Endothelial cell of hepatic sinusoid (primary cell): ENCODE measurements around the gene KCMF1.

Experiments used
- in situ Hi-C: cut with HindIII; loops from 2 replicates; pipeline ENCODE4 v1.10.0; 2017; ENCODE audit warnings: low sequenced_read_pairs

Gene KCMF1

GRCh38 chr2:85018049-85018447, 47.1 kb downstream of the KCMF1 start:
- in situ Hi-C loops, result no loop called here

GRCh38 chr2:85019121-85019520, 48.2 kb downstream of the KCMF1 start:
- in situ Hi-C loops, result no loop called here

DNA sequence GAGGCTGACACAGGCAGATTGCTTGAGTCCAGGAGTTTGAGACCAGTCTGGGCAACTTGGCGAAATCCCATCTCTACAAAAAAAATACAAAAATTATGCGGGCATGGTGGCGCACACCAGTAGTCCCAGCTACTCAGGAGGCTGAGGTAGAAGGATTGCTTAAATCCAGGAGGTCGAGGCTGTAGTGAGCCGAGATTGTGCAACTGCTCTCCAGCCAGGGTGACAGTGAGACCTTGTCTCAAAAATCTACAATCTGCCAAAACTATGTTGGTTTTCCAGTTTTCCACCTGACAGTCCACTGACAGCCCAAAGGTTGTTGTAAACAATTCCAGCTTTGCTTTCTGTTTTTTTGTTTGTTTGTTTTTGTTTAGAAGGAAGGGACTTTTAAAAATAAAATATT, 51.3 kb downstream of the KCMF1 start:
- in situ Hi-C loops, result no loop called here

DNA sequence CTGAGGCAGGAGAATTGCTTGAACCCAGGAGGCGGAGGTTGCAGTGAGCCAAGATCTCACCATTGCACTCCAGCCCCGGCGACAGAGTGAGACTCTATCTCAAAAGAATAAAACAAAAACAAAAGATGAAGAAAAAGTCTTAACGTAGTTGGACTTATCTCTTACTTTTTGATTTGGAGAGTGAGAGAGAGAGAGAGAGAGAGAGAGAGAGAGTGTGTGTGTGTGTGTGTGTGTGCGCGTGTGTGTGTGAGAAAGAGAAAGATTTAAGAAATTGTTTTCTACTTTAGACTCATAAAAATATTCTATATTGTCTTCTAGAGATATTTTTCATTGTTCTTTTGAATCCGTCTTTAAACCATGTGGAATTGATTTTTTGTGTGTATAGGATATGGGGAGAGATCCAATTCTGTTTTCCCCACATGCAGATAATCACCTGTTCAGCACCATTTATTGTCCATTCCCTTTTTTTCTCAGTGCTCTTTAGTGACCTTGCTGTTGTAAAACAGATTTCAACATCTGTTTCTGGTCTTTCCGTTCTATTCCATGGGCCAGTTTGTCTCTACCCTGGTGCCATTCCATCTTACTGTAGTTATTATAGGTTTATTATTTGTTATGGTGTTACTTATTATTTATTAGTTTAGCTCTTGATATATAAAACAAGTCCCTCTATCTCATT, 53.5 kb downstream of the KCMF1 start:
- in situ Hi-C loops, result loop anchor here (5.0 kb wide), 1 partner anchor 68 kb away; no protein-coding TSS in a partner anchor

GRCh38 chr2:85032621-85033020, 61.7 kb downstream of the KCMF1 start:
- in situ Hi-C loops, result no loop called here

- in situ Hi-C loops, result no loop called here
Measured at GRCh38 chr2:85033388-85033787, 62.4 kb downstream of the KCMF1 start.

DNA sequence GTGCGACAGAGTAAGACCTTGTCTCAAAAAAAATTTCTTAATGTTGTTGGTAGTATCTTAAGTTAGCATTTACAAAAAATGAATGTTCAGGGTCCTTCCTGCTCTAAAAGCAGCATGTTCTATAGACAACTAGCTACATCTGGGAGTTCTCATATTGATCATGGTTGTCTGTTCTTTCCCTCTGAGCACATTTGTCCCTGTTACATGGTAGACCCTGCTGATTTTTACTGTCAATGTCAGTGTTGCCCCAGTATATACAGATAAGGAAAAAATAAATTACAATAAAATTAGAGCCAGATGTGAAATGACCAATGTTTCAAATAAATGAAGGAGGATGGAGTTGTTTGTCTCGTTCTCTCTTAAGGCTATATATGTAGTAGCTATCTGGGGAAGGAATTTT, 63.2 kb downstream of the KCMF1 start:
- in situ Hi-C loops, result no loop called here

DNA sequence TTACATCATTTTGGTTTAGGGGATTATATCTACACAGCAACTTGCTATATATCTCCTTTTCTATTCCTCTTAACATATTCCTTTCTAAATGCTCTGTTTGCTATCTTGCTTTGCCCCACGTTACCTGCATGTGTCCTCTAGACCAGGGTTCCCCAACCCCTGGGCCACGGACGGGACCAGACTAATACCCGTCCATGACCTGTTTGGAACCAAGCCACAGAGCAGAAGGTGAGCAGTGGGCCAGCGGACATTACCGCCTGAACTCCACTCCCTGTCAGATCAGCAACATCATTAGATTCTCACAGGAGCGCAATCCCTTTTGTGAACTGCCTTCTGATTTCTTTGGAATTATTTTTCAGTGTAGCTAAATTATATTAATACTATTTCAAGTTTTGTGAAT, 66.7 kb downstream of the KCMF1 start:
- in situ Hi-C loops, result loop anchor here (5.0 kb wide), 1 partner anchor 55 kb away; no protein-coding TSS in a partner anchor

GRCh38 chr2:85042330-85042729, 71.4 kb downstream of the KCMF1 start:
- in situ Hi-C loops, result no loop called here

GRCh38 chr2:85048534-85048933, 77.6 kb downstream of the KCMF1 start:
- in situ Hi-C loops, result no loop called here

- in situ Hi-C loops, result no loop called here
Measured at GRCh38 chr2:85049236-85049635, 78.3 kb downstream of the KCMF1 start.

DNA sequence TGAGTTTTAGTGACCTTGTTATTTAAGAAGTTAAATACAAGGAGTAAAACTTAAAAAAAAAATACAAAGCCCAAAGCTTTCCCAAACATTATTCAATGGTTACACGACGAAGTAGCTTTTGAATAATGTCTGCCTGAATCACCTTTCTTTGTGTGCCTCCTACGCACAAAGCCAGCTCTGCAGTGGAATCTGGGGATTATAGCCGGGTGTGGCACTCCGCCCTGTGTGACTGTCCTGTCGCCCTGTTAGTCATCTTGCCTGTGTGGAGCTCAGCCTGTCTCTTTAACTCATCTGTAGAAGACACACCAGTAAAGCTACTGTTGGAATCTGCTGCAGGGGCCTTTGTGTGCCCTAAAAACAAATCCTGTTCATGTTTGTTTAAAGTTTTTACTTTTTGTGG, 82.8 kb downstream of the KCMF1 start:
- in situ Hi-C loops, result loop anchor here (25.0 kb wide), 1 partner anchor 233 kb away; no protein-coding TSS in a partner anchor

DNA sequence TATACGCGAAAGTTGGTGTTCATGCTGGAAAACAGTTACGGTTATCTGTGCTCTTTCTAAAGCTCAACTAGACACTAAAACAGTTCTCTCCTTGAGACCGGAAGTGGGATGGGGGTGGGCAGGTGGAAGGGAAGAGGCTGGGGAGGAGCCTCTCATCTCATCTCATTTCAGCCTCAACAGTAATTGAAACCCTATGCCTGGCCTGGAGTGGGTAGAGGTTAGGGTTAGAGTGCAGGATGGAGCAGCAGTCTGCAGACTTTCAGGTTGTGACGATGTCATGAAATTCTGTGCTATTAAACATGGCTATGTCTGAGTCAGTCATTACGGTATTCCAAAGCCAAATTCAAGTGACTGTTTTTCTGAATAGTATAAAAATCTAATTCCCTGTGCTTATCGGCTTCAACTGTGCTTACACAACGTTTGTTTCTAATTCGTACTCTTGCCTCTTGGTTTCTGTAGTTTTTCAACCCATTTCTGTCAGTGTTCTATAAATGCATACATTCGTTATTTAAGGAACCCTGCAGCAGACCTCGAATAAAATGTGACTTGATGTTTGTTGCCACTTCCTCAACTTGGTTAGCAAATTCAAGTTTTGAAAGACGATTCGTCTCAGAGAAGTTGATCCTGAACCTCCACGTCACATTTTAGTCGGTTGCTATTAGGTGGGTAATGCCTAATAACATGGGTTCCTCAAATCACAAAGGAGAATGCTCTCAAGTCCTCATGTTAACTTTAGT, 86.4 kb downstream of the KCMF1 start:
- in situ Hi-C loops, result loop anchor here (25.0 kb wide), 1 partner anchor 230 kb away; no protein-coding TSS in a partner anchor

DNA sequence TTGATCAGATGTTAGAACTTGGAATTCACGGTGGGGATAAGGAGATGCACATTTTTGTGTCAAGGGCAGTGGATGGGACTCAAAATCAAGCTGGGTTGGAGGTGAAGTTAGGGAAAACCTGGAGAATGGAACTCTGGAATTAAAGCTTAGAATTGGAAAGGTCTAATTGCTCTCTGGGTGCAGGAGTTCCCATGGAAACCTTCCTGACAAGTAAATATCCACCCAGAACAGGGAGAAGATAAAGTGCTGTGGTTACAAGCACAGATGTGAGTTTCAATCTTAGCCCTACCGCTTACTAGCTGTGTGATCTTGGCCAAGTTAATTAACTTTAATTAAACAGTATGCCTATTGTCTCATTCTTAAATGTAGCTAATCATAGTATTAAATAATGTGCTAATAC, 90.9 kb downstream of the KCMF1 start:
- in situ Hi-C loops, result loop anchor here (25.0 kb wide), 1 partner anchor 225 kb away; no protein-coding TSS in a partner anchor

DNA sequence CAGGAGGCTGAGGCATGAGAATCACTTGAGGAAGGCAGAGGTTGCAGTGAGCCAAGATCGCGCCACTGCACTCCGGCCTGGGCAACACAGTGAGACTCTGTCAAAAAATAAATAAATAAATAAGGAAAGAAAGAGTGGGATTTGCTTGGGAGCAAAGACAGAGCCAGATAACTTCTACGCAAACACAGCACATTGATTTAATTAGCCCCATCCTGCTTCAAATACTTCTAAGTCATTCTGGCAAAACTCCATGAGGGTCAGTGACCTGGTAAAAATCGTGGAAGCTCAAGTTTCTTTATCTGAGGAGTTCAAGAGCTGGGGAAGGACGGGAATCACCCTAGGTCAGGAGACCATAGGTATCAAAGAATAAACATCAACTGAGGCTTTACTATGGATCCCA, 91.6 kb downstream of the KCMF1 start:
- in situ Hi-C loops, result loop anchor here (25.0 kb wide), 1 partner anchor 225 kb away; no protein-coding TSS in a partner anchor

GRCh38 chr2:85063981-85064599, 93.1 kb downstream of the KCMF1 start:
- in situ Hi-C loops, result loop anchor here (25.0 kb wide), 1 partner anchor 223 kb away; no protein-coding TSS in a partner anchor

DNA sequence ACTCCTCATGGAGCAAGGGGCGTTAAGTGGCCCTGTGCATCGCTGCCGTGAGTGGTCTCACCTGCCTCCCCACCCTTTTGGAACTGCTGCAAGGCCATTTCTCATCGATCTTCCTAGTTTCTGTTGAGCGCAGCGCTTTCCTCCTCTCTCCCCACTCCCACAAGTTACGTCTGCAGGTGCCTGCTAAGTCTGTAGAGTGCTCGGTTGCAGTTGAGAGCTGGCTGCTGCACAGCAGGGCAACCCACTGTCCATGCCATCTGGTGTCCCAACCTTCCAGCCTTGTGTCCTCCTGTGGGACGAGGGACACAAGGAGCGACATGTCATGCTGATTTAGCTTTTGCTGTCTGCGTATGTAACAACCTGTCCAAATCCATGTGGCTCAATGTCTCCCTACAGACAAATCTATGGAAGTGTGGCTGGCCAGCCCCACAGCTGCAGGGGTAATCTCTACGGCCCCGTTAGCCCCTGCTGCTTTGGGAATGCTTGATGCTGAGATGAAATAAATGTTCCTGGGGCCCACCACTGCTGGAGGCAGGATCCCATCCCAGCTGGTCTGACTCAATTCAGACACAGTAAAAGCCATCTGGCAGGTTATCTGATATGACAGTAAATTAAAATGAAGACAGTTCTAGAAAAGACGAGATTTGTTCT, 94.1 kb downstream of the KCMF1 start:
- in situ Hi-C loops, result loop anchor here (25.0 kb wide), 1 partner anchor 222 kb away; no protein-coding TSS in a partner anchor

- in situ Hi-C loops, result loop anchor here (25.0 kb wide), 1 partner anchor 221 kb away; no protein-coding TSS in a partner anchor
Measured at GRCh38 chr2:85066006-85066740, 95.2 kb downstream of the KCMF1 start.

- in situ Hi-C loops, result loop anchor here (25.0 kb wide), 1 partner anchor 220 kb away; no protein-coding TSS in a partner anchor
Measured at GRCh38 chr2:85066874-85067351, 96.0 kb downstream of the KCMF1 start.

GRCh38 chr2:85071096-85071495, 100.1 kb downstream of the KCMF1 start:
- in situ Hi-C loops, result loop anchor here (25.0 kb wide), 1 partner anchor 216 kb away; no protein-coding TSS in a partner anchor
